B cell (primary cell): ENCODE data around the gene COBL. TPM values are rescaled to one million over a fixed set of nuclear protein-coding genes. Genes with fewer than 3 reads are reported as not detected.

ENCODE experiments used
- ATAC-seq: fragments of 200-7000 bp; cut with Tn5 transposase; one replicate; pipeline ENCODE4 v1.10.0; 2021; ENCODE audit warnings: low read depth, mild to moderate bottlenecking, moderate number of reproducible peaks, moderate library complexity
- CTCF ChIA-PET: fragments of 350-600 bp; sonication (Branson Sonifier 250); formaldehyde crosslinking; loops from one replicate; lab custom pipeline; 2021; ENCODE audit warnings: antibody characterized with exemption, inconsistent platforms; lab: Charles Lee
- POLR2A ChIA-PET: fragments of 350-600 bp; sonication (Branson Sonifier 250); formaldehyde crosslinking; loops from one replicate; lab custom pipeline; 2021; ENCODE audit warnings: antibody characterized with exemption; lab: Charles Lee
- DNase-seq: peaks from one replicate; pipeline ENCODE4 v3.0.0; 2013
- H2AFZ ChIP-seq: 2 replicates; pipeline ENCODE4 v1.6.1; 2012; ENCODE audit warnings: mild to moderate bottlenecking, low read depth, low read length; ENCODE audit not compliant: insufficient read depth, poor library complexity, severe bottlenecking
- H3K27ac ChIP-seq, 2 donors: 1 replicate in 1 of 2; 2 replicates in 1 of 2; pipeline ENCODE4 v1.5.1; 2012 to 2013; ENCODE audit warnings: low read length in 2 of 2, mild to moderate bottlenecking in 2 of 2, moderate library complexity in 1 of 2
- H3K27me3 ChIP-seq, 4 experiments: fragments of 200-600 bp in 1 of 4; sonication (generic) in 1 of 4; replicated peaks in 1 of 4; 1 replicate in 2 of 4; 2 replicates in 2 of 4; pipeline versions ENCODE4 v1.6.1 to v1.7.0; 2013 to 2016; ENCODE audit warnings: low read length in 3 of 4, mild to moderate bottlenecking in 2 of 4, mixed read lengths in 1 of 4, moderate library complexity in 1 of 4; ENCODE audit not compliant: insufficient read depth in 4 of 4, control insufficient read depth in 3 of 4; ENCODE audit errors: control extremely low read depth in 1 of 4
- H3K36me3 ChIP-seq, 2 experiments: replicated peaks in 1 of 2; 1 replicate in 1 of 2; 2 replicates in 1 of 2; pipeline versions ENCODE4 v1.6.1 to v1.7.1; 2013; ENCODE audit warnings: low read length in 1 of 2; ENCODE audit not compliant: insufficient read depth in 2 of 2, control insufficient read depth in 1 of 2; ENCODE audit errors: control extremely low read depth in 1 of 2, extremely low read depth in 1 of 2
- H3K4me1 ChIP-seq, 2 donors: fragments of 200-600 bp in 1 of 2; sonication (generic) in 1 of 2; 1 replicate in 1 of 2; 2 replicates in 1 of 2; pipeline versions ENCODE4 v1.5.1 to v1.6.1; 2013 to 2017; ENCODE audit warnings: low read length in 2 of 2; ENCODE audit not compliant: control insufficient read depth in 2 of 2, insufficient read depth in 2 of 2
- H3K4me2 ChIP-seq: replicated peaks from 2 replicates; pipeline ENCODE3; 2012; ENCODE audit warnings: mild to moderate bottlenecking, low read depth, low read length; ENCODE audit not compliant: poor library complexity, severe bottlenecking
- H3K4me3 ChIP-seq, 5 experiments: fragments of 200-600 bp in 1 of 5; sonication (generic) in 1 of 5; 1 replicate in 3 of 5; 2 replicates in 2 of 5; pipeline versions ENCODE4 v1.5.1 to v1.7.0; 2011 to 2016; ENCODE audit warnings: low read length in 4 of 5, mild to moderate bottlenecking in 4 of 5, low read depth in 2 of 5, control low read depth in 1 of 5, moderate library complexity in 1 of 5; ENCODE audit not compliant: insufficient read depth in 1 of 5; ENCODE audit errors: control extremely low read depth in 1 of 5, extremely low read depth in 1 of 5
- H3K79me2 ChIP-seq: fragments of 200-600 bp; sonication (generic); one replicate; pipeline ENCODE4 v1.6.0; 2016; ENCODE audit warnings: low read length; ENCODE audit not compliant: control insufficient read depth, insufficient read depth
- H3K9ac ChIP-seq: fragments of 200-600 bp; sonication (generic); 2 replicates; pipeline ENCODE4 v1.6.1; 2017; ENCODE audit warnings: mild to moderate bottlenecking, low read length, moderate library complexity
- H3K9me3 ChIP-seq, 3 donors: one replicate each; pipeline versions ENCODE4 v1.6.1 to v1.7.1; 2013; ENCODE audit warnings: low read length in 2 of 3; ENCODE audit not compliant: control insufficient read depth in 2 of 3, insufficient read depth in 1 of 3; ENCODE audit errors: control extremely low read depth in 1 of 3
- H4K20me1 ChIP-seq: 2 replicates; pipeline ENCODE4 v1.6.0; 2012; ENCODE audit warnings: mild to moderate bottlenecking, low read length; ENCODE audit not compliant: insufficient read depth, control insufficient read depth, poor library complexity, severe bottlenecking
- H3K27ac Mint-ChIP-seq: one replicate; pipeline ENCODE4 v1.8.0; 2021; ENCODE audit warnings: mixed read lengths
- H3K27me3 Mint-ChIP-seq: one replicate; pipeline ENCODE4 v1.8.0; 2021; ENCODE audit warnings: mixed read lengths
- H3K4me1 Mint-ChIP-seq: one replicate; pipeline ENCODE4 v1.8.0; 2021; ENCODE audit warnings: mixed read lengths
- H3K4me3 Mint-ChIP-seq: one replicate; pipeline ENCODE4 v1.8.0; 2021; ENCODE audit warnings: mixed read lengths
- H3K9me3 Mint-ChIP-seq: one replicate; pipeline ENCODE4 v1.8.0; 2022; ENCODE audit warnings: mixed read lengths; ENCODE audit not compliant: insufficient read depth
- EZH2 ChIP-seq: IDR thresholded peaks from 2 replicates; pipeline ENCODE4 v1.6.1; 2012; ENCODE audit warnings: borderline replicate concordance, low read depth, mild to moderate bottlenecking, moderate library complexity, low read length; ENCODE audit not compliant: insufficient read depth, poor library complexity, severe bottlenecking
- WGBS: methylation state at CpG from one replicate; pipeline ENCODE4 v1.1.5; 2013; ENCODE audit warnings: missing lambda C conversion rate; ENCODE audit not compliant: insufficient coverage; 5-methylcytosine and 5-hydroxymethylcytosine counted together
- intact Hi-C: fragments of 100-400 bp; cut with micrococcal nuclease; formaldehyde crosslinking; loops from one replicate; pipeline ENCODE4 v1.10.0; 2022
- polyA plus RNA-seq: library from polyadenylated mRNA; depleted of rRNA; stranded (reverse); fragments of >200 nt; gene quantifications from 2 replicates; pipeline ENCODE4 v1.2.3, GENCODE V29; 2012
- total RNA-seq, 2 donors: library from RNA; stranded (reverse); fragments of 120-200 nt in 1 of 2; gene quantifications; 1 replicate in 1 of 2; 2 replicates in 1 of 2; pipeline versions ENCODE4 v1.2.3 to v1.2.4, GENCODE V29; 2013 to 2022
- TF ChIP-seq, protein P1 (sequence below): fragments of 200-600 bp; IDR thresholded peaks from one replicate; pipeline ENCODE4 v1.8.0; 2022; ENCODE audit warnings: antibody characterized with exemption, mild to moderate bottlenecking

Gene COBL
- total and polyA plus RNA-seq, 2 donors (not counting 1 experiment from before 2014, with no cell fraction given): not detected

DNA sequence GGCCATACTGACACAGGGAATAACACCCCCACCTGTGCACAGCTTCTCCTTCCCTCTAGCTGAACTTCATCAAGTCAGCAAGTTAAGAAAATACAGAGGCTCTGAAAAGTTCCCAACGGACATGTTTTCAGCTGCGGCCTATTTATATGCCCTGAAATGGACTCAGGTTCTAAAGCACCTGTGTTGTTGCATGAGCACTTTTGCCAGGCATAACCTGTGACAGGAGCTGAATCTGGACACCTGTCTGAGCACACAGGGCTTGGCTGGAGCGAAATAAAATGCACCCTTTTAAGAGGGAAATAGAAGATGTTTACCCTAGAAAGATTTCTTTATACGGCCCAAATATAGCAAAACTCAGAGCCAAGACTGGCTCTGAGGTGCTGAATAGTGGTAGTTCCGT is 46.7 kb downstream of the COBL start:
- intact Hi-C loops: no loop called here
- Histone ChIP-seq H3K79me2 (no peaks in the 10 kb centered on the region), H4K20me1 (no peaks in the 10 kb centered on the region), H3K27me3 (no peaks in the 10 kb centered on the region), H2AFZ (no peak overlapping the region), H3K4me3 (no peak overlapping the region), H3K9me3 (no peaks in the 10 kb centered on the region), H3K9ac (no peak overlapping the region), H3K36me3 (no peaks in the 10 kb centered on the region), H3K4me1 (no peaks in the 10 kb centered on the region), H3K4me2 (no peak overlapping the region), H3K27ac (no peak overlapping the region)
- TF ChIP-seq EZH2: no peak
- TF ChIP-seq, protein P1, sequence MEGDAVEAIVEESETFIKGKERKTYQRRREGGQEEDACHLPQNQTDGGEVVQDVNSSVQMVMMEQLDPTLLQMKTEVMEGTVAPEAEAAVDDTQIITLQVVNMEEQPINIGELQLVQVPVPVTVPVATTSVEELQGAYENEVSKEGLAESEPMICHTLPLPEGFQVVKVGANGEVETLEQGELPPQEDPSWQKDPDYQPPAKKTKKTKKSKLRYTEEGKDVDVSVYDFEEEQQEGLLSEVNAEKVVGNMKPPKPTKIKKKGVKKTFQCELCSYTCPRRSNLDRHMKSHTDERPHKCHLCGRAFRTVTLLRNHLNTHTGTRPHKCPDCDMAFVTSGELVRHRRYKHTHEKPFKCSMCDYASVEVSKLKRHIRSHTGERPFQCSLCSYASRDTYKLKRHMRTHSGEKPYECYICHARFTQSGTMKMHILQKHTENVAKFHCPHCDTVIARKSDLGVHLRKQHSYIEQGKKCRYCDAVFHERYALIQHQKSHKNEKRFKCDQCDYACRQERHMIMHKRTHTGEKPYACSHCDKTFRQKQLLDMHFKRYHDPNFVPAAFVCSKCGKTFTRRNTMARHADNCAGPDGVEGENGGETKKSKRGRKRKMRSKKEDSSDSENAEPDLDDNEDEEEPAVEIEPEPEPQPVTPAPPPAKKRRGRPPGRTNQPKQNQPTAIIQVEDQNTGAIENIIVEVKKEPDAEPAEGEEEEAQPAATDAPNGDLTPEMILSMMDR: no peak
- Mint-ChIP-seq H3K9me3 (no peaks in the 10 kb centered on the region), H3K27me3 (no peaks in the 10 kb centered on the region), H3K4me1 (no peaks in the 10 kb centered on the region), H3K4me3 (no peak overlapping the region), H3K27ac (no peak overlapping the region)
- 92% methylated on average over 3 of the region's 5 CpGs for WGBS
- POLR2A ChIA-PET: no interaction called here
- no peak for DNase-seq
- CTCF ChIA-PET: no interaction called here
- no peak for ATAC-seq

DNA sequence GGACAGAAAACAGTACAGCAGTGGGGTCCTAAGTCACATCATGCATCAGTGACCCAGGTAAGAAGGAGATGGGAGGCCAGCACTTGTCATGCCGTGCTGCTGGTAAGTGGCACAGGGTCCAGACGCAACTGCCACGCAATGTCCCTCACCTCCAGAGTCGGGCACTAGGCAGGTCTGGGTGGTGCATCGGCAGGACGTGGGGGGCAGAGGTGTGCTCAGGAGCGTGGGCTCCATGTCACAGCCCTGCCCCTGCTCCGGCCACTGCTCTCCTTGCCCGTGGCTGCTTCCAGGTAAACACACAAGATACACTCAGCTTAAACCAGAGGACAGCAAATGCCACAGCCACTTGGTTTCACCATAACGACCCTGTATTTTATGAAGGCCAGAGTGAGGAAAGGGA is 47.3 kb downstream of the COBL start:
- intact Hi-C loops: no loop called here
- H4K20me1 ChIP-seq: no peaks in the 10 kb centered on the region
- ATAC-seq: no peak

More for the DNA sequence above, 47.3 kb downstream of the COBL start:
- DNase-seq: no peak
- CTCF ChIA-PET: no interaction called here
- H3K9me3 Mint-ChIP-seq: no peaks in the 10 kb centered on the region
- no peaks in the 10 kb centered on the region for H3K9me3 ChIP-seq
- no peak overlapping the region for H2AFZ ChIP-seq
- H3K27me3 ChIP-seq: no peaks in the 10 kb centered on the region
- H3K27ac Mint-ChIP-seq: no peak overlapping the region
- no peak overlapping the region for H3K9ac ChIP-seq
- TF ChIP-seq, protein P1: no peak
- TF ChIP-seq EZH2: no peak
- no peaks in the 10 kb centered on the region for H3K36me3 ChIP-seq
- no peaks in the 10 kb centered on the region for H3K27me3 Mint-ChIP-seq
- no peaks in the 10 kb centered on the region for H3K4me1 Mint-ChIP-seq
- H3K79me2 ChIP-seq: no peaks in the 10 kb centered on the region
- H3K4me2 ChIP-seq: no peak overlapping the region
- POLR2A ChIA-PET: no interaction called here
- WGBS: 91% methylated on average over 9 of the region's 10 CpGs
- no peak overlapping the region for H3K27ac ChIP-seq
- no peak overlapping the region for H3K4me3 Mint-ChIP-seq
- H3K4me1 ChIP-seq: no peaks in the 10 kb centered on the region
- H3K4me3 ChIP-seq: no peak overlapping the region
